Activated CD8-positive, alpha-beta memory T cell treated with anti-CD3 and anti-CD28 coated beads for 36 hours (primary cell): Measurements from ENCODE around the gene ELOF1. TPM values are rescaled to one million over a fixed set of nuclear protein-coding genes. Genes with fewer than 3 reads are reported as not detected.
"Not testable (repeated sequence)": the region's sequence is repeated elsewhere in the genome, so short reads cannot be mapped to it uniquely, and the experiment has no call there.

ENCODE experiments used
- CTCF ChIA-PET: fragments of 350-600 bp; sonication (Branson Sonifier 250); formaldehyde crosslinking; loops from one replicate; lab custom pipeline; 2021; ENCODE audit warnings: antibody characterized with exemption; lab: Charles Lee
- POLR2A ChIA-PET: fragments of 350-600 bp; sonication (Branson Sonifier 250); formaldehyde crosslinking; loops from one replicate; lab custom pipeline; 2021; ENCODE audit warnings: antibody characterized with exemption; lab: Charles Lee
- total RNA-seq, 2 experiments: library from RNA; stranded (reverse); gene quantifications; one replicate each; pipeline ENCODE4 v1.2.3, GENCODE V29; 2021

Gene ELOF1
- total RNA-seq, 2 experiments from 2014 or later = 64.2 to 68.5 TPM

- CTCF ChIA-PET = interaction anchor here (0.9 to 1.2 kb wide), 5 partner anchors 11 to 1197 kb away, joined by 3 to 4 read pairs (median 3); partner anchors contain the start of gene HOOK2
- POLR2A ChIA-PET = interaction anchor here (0.6 kb wide), 1 partner anchor 17 kb away, joined by 3 read pairs; no protein-coding TSS in a partner anchor
These were observed 18.6 kb upstream of the ELOF1 start, which contains the start of gene ACP5 for GRCh38 chr19:11577451-11578257. Gene ACP5 (minus strand): TSS chr19:11577645. CDS start chr19:11577317, 328 bp downstream.

DNA sequence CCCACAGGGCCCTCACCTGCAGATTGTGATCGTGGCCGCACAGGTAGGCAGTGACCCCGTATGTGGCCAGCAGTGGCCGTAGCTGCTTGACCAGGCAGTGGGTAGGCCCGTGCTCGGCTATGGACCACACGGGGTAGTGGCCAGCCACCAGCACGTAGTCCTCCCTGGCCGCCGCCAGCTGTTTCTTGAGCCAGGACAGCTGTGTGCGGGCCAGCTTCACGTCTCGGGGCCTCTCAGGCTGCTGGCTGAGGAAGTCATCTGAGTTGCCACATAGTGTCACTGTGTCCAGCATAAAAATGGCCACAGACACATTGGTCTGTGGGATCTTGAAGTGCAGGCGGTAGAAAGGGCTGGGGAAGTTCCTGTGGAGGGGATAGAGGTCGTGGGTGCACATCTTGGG is 17.2 kb upstream of the ELOF1 start:
- POLR2A ChIA-PET = interaction anchor here (0.6 kb wide), 1 partner anchor 143 kb away, joined by 3 read pairs; no protein-coding TSS in a partner anchor
- CTCF ChIA-PET = interaction anchor here (0.6 to 1.5 kb wide), 5 partner anchors 10 to 39 kb away, joined by 3 to 6 read pairs (median 3); no protein-coding TSS in a partner anchor

DNA sequence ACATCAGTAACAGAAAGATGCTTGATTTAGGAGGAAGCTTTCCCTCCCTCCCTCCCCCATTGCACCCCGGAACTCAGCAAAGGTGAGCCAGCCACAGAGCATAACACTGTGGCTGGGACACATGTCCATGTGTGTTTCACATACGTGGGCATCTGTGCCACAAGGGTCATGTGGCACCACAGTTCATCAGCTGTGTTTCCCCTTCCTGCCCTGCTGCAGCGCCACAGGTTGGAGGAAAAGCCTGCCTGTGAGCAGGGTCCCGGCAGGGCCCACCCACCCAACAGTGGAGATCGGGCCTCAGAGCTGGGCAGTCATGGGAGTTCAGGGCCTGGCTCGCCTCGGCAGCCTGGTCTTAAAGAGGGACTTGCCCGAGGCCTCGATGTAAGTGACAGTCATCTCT is 15.7 kb upstream of the ELOF1 start:
- POLR2A ChIA-PET = no interaction called here
- CTCF ChIA-PET = no interaction called here

DNA sequence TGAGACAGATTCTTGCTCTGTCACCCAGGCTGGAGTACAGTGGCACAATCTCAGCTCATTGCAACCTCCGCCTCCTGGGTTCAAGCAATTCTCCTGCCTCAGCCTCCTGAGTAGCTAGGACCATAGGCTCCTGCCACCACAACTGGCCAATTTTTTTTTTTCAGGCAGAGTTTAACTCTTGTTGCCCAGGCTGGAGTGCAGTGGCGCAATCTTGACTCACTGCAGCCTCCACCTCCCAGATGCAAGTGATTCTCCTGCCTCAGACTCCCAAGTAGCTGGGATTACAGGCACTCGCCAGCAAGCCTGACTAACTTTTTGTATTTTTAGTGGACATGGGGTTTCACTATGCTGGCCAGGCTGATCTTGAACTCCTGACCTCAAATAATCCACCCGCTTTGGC is 14.7 kb upstream of the ELOF1 start:
- ChIA-PET CTCF (interaction anchor here (0.6 to 2.0 kb wide), 2 partner anchors 13 to 1974 kb away, joined by 4 to 5 read pairs; no protein-coding TSS in a partner anchor), POLR2A (interaction anchor here (0.6 kb wide), 1 partner anchor 15 kb away, joined by 3 read pairs; no protein-coding TSS in a partner anchor)

- ChIA-PET POLR2A (interaction anchor here (0.6 kb wide), 1 partner anchor 15 kb away, joined by 3 read pairs; no protein-coding TSS in a partner anchor), CTCF (interaction anchor here (2.0 kb wide), 1 partner anchor 13 kb away, joined by 5 read pairs; no protein-coding TSS in a partner anchor)
These were observed 14.3 kb upstream of the ELOF1 start for GRCh38 chr19:11573354-11573753.

DNA sequence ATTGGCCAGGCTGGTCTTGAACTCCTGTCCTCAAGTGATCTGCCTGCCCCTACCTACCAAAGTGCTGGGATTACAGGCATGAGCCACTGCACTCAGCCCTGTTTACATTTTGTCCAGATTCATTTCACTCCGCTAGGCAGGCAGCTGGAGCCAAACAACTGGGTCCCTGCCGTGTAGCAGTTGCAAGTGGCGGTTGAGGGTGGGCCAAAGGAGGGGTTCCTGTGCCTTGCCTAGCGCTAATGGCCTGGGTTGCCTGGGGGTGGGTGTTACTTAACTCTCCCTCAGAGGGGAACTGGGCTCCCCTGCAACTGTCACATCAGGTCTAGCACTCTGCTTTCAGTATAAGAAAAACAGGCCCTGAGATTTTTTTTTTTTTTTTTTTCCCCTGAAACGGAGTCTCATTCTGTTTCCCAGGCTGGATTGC is 11.0 kb upstream of the ELOF1 start:
- ChIA-PET POLR2A (interaction anchor here (0.6 kb wide), 1 partner anchor 24 kb away, joined by 6 read pairs; no protein-coding TSS in a partner anchor), CTCF (interaction anchor here (1.4 kb wide), 1 partner anchor 87 kb away, joined by 3 read pairs; no protein-coding TSS in a partner anchor)

DNA sequence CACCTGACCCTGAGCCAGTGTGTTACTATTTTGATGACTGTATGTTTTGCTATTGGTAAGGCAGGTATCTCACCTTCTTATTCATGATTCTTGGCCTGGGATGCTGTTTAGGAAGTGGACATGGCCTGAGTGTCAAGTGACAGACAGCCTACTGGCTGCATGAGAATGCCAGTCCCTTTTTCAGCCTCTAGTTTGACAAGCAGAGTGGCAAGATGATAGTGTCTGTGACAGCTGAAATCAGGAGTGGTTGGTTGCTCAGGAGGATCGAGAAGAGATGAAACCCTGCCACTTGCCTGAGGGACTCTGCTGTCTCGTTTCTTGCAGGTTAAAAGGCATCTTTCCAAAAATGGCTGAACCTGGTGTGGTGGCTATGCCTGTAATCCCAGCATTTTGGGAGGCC is 7.1 kb upstream of the ELOF1 start:
- CTCF ChIA-PET = interaction anchor here (0.7 kb wide), 1 partner anchor 10 kb away, joined by 3 read pairs; no protein-coding TSS in a partner anchor

GRCh38 chr19:11565649-11565980 is 6.6 kb upstream of the ELOF1 start:
- POLR2A ChIA-PET, CTCF ChIA-PET: not testable (repeated sequence)

More for the DNA sequence above, 7.1 kb upstream of the ELOF1 start:
- POLR2A ChIA-PET = no interaction called here

DNA sequence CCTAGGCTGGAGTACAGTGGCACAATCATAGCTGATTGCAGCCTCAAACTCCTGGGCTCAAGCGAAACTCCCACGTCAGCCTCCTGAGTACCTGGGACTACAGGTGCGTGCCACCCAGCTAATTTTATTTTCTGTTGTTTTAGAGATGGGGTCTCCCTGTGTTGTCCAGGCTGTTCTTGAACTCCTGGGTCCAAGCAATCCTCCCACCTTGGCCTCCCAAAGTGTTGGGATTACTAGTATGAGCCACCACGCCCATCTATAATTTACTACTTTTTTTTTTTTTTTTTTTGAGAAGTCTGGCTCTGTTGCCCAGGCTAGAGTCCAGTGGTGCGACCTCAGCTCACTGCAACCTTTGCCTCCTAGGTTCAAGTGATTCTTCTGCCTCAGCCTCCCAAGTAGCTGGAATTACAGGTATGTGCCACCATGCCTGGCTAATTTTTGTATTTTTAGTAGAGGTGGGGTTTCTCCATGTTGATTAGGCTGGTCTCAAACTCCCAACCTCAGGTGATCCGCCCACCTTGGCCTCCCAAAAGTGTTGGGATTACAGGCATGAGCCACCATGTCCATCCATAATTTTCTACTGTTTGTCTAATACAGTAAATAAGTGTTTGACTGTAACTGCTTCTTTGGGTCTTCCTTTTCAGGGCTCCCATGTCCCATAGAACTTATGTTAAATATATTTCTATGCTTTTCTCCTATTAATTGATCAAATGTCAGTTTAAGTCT is 5.2 kb upstream of the ELOF1 start:
- CTCF ChIA-PET = interaction anchor here (0.9 to 1.5 kb wide), 2 partner anchors 28 to 69 kb away, joined by 3 to 4 read pairs; no protein-coding TSS in a partner anchor
- POLR2A ChIA-PET = not testable (repeated sequence)

DNA sequence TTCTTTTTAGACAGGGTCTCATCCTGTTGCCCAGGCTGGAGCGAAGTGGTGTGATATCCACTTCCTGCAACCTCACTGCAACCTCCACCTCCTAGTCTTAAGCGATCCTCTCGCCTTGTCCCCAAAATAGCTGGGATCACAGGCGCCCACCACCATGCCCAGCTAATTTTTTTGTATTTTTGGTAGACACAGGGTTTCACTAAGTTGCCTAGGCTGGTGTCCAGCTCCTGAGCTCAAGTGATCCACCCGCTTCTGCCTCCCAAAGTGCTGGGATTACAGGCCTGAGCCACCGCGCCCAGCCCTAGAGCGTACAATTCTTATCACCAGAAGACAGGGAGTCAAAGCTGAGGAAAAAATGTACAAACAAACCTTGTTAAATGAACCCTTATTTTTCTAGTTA is 4.5 kb upstream of the ELOF1 start:
- ChIA-PET POLR2A (no interaction called here), CTCF (interaction anchor here (0.9 to 1.5 kb wide), 2 partner anchors 28 to 68 kb away, joined by 3 to 4 read pairs; no protein-coding TSS in a partner anchor)

GRCh38 chr19:11560404-11561051 is 1.5 kb upstream of the ELOF1 start:
- CTCF ChIA-PET = interaction anchor here (0.8 to 3.2 kb wide), 13 partner anchors 14 to 767 kb away, joined by 3 to 18 read pairs (median 4); partner anchors contain the start of genes CNN1 and ZNF627

DNA sequence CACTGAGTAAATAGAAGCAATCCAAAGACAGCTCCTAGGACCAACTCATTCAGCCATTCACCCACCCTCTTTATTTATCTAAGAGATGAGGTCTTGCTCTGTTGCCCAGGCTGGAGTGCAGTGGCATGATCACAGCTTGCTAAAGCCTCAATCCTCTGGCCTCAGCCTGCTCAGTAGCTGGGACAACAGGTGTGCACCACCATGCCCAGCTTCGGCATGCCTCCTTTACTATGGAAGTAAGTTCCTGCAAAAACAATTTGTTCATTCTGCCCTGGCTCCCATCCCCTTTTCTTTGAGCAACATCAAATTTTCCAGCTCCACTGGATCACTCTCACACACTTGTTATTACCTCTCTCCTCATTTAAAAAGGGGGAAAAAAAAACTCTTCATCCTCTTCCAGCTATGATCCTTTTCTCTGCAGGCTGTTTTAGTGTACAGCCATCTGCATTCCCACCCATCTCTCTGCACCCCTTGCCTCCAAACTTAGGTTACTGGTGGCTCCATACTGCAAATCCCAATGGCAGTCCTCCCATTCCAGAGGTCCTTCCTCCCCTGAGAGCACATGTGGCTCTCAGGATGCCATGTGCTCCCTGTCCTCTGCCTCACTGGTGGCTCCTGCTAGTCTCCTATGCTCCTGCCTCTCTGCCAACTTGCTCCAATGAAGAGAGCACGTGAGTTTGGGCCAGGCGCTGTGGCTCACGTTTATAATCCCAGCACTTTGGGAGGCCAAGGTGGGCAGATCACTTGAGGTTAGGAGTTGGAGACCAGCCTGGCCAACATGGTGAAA is 2.2 kb downstream of the ELOF1 start:
- CTCF ChIA-PET = interaction anchor here (0.6 to 1.6 kb wide), 3 partner anchors 23 to 36 kb away, joined by 3 to 4 read pairs (median 4); no protein-coding TSS in a partner anchor
- POLR2A ChIA-PET = interaction anchor here (0.7 kb wide), 1 partner anchor 457 kb away, joined by 3 read pairs; no protein-coding TSS in a partner anchor

More at GRCh38 chr19:11560404-11561051, 1.5 kb upstream of the ELOF1 start:
- POLR2A ChIA-PET = interaction anchor here (0.7 to 0.8 kb wide), 2 partner anchors 18 to 612 kb away, joined by 3 to 12 read pairs; no protein-coding TSS in a partner anchor

DNA sequence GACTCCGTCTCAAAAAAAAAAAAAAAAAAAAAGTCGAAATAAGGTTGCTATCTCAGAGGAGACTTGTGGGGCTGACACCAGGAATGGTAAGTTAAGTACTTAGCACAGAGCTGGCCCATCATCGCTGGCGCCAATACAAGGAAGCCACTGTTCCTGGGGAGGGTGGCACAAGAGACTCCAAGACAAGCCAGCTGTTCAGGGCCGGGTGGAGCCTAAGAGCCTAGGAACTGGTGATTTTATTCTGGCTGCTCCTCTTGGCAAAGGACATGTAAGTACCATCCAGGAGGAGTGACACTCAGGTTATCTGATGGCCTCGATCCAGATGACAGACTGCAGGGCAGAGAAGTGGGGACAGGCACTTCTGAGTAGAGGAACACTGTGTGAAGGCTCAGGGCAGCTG is 3.8 kb downstream of the ELOF1 start:
- ChIA-PET POLR2A (no interaction called here), CTCF (interaction anchor here (0.6 to 1.5 kb wide), 4 partner anchors 19 to 73 kb away, joined by 3 to 6 read pairs (median 3); no protein-coding TSS in a partner anchor)

DNA sequence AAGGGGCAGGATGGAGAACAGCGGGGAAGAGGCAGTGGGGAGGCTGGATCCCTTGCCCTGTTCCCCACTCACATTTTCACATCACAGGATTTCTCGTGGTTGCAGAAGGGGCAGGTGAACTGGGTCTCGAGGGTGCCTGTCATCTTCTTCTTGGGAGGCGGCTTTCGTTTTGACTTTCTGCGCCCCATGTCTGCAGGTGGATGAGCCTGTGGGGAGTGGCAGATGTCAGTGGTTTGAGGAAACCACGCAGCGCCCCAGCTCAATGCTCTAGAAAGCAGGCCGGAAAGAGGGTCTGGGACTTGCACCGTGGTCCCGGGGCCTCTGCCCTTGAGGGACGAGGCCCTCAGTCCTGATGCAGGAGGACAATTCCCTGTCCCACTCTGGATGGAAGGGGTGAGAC is 4.9 kb downstream of the ELOF1 start:
- ChIA-PET POLR2A (no interaction called here), CTCF (interaction anchor here (1.0 to 1.5 kb wide), 2 partner anchors 18 to 72 kb away, joined by 3 to 6 read pairs; no protein-coding TSS in a partner anchor)

DNA sequence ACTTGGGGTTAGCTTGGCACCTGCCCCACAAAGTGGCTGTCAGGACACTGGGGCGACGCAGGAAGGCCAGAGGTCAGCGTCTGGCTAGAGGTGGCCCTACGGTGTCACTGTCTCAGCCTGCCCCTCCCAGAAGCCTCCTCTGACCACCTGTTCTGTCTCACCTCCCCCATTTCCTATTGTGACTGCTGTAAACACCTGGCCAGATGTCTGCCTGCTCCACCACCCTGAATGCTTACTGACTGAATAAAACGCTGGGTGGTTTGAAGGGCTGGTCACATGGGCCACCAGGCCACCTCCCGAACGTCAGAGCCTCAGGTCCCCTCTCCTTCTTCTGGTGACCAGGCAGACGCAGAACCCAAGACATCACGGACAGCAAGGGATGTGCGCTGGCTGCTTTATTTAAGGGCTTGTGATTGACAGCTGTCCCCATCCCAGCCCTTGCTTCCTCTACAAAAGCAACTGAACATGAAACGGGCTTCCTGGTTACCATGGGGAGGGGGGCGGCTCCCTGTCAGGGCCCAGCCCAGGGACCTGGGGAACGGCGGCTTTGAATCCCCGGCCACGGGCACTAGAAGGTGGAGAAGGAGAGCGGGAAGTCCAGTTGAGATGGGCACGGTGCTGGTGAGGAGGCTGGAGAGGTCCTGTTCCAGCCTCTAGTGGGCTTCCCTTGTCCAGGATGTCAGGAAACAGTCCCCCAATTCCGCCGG is 6.2 kb downstream of the ELOF1 start:
- POLR2A ChIA-PET = no interaction called here
- CTCF ChIA-PET = interaction anchor here (2.0 kb wide), 1 partner anchor 16 kb away, joined by 11 read pairs; no protein-coding TSS in a partner anchor

- ChIA-PET CTCF (interaction anchor here (2.0 kb wide), 1 partner anchor 15 kb away, joined by 11 read pairs; no protein-coding TSS in a partner anchor), POLR2A (no interaction called here)
These were observed 7.3 kb downstream of the ELOF1 start for GRCh38 chr19:11551603-11552235.
